Thymus (tissue), 11 donors: ENCODE results near the gene CNKSR3. TPM values are rescaled to one million over a fixed set of nuclear protein-coding genes. Genes with fewer than 3 reads are reported as not detected.
"Not testable (repeated sequence)": the region's sequence is repeated elsewhere in the genome, so short reads cannot be mapped to it uniquely, and the experiment has no call there.

Source experiments
- DNase-seq, 9 donors: peaks; one replicate each; pipeline ENCODE4 v3.0.0-alpha.2; 2013; ENCODE audit warnings: low spot score in 9 of 9, low read depth in 6 of 9, missing footprints in 1 of 9
- H3K27ac ChIP-seq, 2 donors: one replicate each; pipeline ENCODE4 v1.5.1; 2013; ENCODE audit warnings: control low read depth in 1 of 2, low read depth in 1 of 2, low read length in 1 of 2, mild to moderate bottlenecking in 1 of 2, moderate library complexity in 1 of 2
- H3K27me3 ChIP-seq, 2 donors: one replicate each; pipeline ENCODE4 v1.5.1; 2013; ENCODE audit warnings: low read length in 1 of 2; ENCODE audit not compliant: control insufficient read depth in 2 of 2, insufficient read depth in 1 of 2
- H3K36me3 ChIP-seq, 2 donors: one replicate each; pipeline ENCODE4 v1.5.1; 2013; ENCODE audit warnings: low read length in 1 of 2, mild to moderate bottlenecking in 1 of 2, moderate library complexity in 1 of 2; ENCODE audit not compliant: control insufficient read depth in 2 of 2, insufficient read depth in 2 of 2
- H3K4me1 ChIP-seq, 2 donors: one replicate each; pipeline ENCODE4 v1.5.1; 2013; ENCODE audit warnings: low read length in 2 of 2; ENCODE audit not compliant: control insufficient read depth in 2 of 2, insufficient read depth in 2 of 2
- H3K4me3 ChIP-seq, 2 donors: one replicate each; pipeline ENCODE4 v1.5.1; 2013; ENCODE audit warnings: low read length in 2 of 2, control low read depth in 1 of 2, mild to moderate bottlenecking in 1 of 2
- H3K9me3 ChIP-seq, 2 donors: one replicate each; pipeline ENCODE4 v1.5.1; 2013; ENCODE audit warnings: low read length in 1 of 2, mild to moderate bottlenecking in 1 of 2; ENCODE audit not compliant: control insufficient read depth in 2 of 2, insufficient read depth in 1 of 2
- WGBS: extraction: QIAGEN DNeasy Blood & Tissue Kit; methylation state at CpG from one replicate; pipeline ENCODE4 v1.1.7; 2013; 5-methylcytosine and 5-hydroxymethylcytosine counted together
- polyA plus RNA-seq: library from polyadenylated mRNA; stranded (reverse); fragments of 200-250 nt; gene quantifications from one replicate; pipeline ENCODE4 v1.2.3, GENCODE V29; 2013
- total RNA-seq: library from RNA; stranded (reverse); fragments of 120-200 nt; gene quantifications from one replicate; pipeline ENCODE4 v1.2.4, GENCODE V29; 2013
- donor health status: healthy.

Gene CNKSR3
- total and polyA plus RNA-seq, 2 donors = 5.4 to 8.2 TPM

GRCh38 chr6:154543628-154544027 is 33.1 kb upstream of the CNKSR3 start:
- no peak for DNase-seq
- 94% methylated on average over 5 of the region's 5 CpGs for WGBS
- Histone ChIP-seq H3K36me3 (no peaks in the 10 kb centered on the region), H3K4me3 (no peak overlapping the region), H3K9me3 (no peaks in the 10 kb centered on the region), H3K27me3 (no peaks in the 10 kb centered on the region), H3K4me1 (no peaks in the 10 kb centered on the region), H3K27ac (no peak overlapping the region)

- Histone ChIP-seq H3K27ac (no peak overlapping the region), H3K36me3 (no peaks in the 10 kb centered on the region), H3K9me3 (no peaks in the 10 kb centered on the region), H3K4me1 (no peaks in the 10 kb centered on the region), H3K27me3 (no peaks in the 10 kb centered on the region), H3K4me3 (no peak overlapping the region)
- WGBS = 89% methylated on average over 5 of the region's 5 CpGs
- DNase-seq = no peak
Measured at GRCh38 chr6:154542747-154543146, 32.3 kb upstream of the CNKSR3 start.

- H3K9me3 ChIP-seq, H3K27me3 ChIP-seq, DNase-seq, H3K27ac ChIP-seq, H3K4me3 ChIP-seq, H3K4me1 ChIP-seq, H3K36me3 ChIP-seq: not testable (repeated sequence)
- 97% methylated on average over 15 of the region's 15 CpGs for WGBS
Measured at GRCh38 chr6:154541837-154542236, 31.4 kb upstream of the CNKSR3 start.

- WGBS = 98% methylated on average over 9 of the region's 9 CpGs
- Histone ChIP-seq H3K4me1 (no peaks in the 10 kb centered on the region), H3K9me3 (no peaks in the 10 kb centered on the region), H3K27me3 (no peaks in the 10 kb centered on the region), H3K27ac (no peak overlapping the region), H3K4me3 (no peak overlapping the region), H3K36me3 (no peaks in the 10 kb centered on the region)
- DNase-seq = no peak
Measured at GRCh38 chr6:154539593-154540269, 29.2 kb upstream of the CNKSR3 start.

GRCh38 chr6:154538640-154539191 is 28.2 kb upstream of the CNKSR3 start:
- H3K9me3 ChIP-seq = no peaks in the 10 kb centered on the region
- H3K4me1 ChIP-seq = no peaks in the 10 kb centered on the region
- H3K36me3 ChIP-seq = no peaks in the 10 kb centered on the region
- 80% methylated on average over 3 of the region's 3 CpGs for WGBS
- no peak for DNase-seq
- no peaks in the 10 kb centered on the region for H3K27me3 ChIP-seq
- no peak overlapping the region for H3K4me3 ChIP-seq
- no peak overlapping the region for H3K27ac ChIP-seq

- 96% methylated on average over 13 of the region's 13 CpGs for WGBS
- H3K9me3 ChIP-seq = no peaks in the 10 kb centered on the region
- no peaks in the 10 kb centered on the region for H3K4me1 ChIP-seq
- DNase-seq = no peak
- H3K27ac ChIP-seq = no peak overlapping the region
- no peaks in the 10 kb centered on the region for H3K36me3 ChIP-seq
- no peak overlapping the region for H3K4me3 ChIP-seq
- H3K27me3 ChIP-seq = no peaks in the 10 kb centered on the region
Measured at GRCh38 chr6:154537511-154538325, 27.2 kb upstream of the CNKSR3 start.

GRCh38 chr6:154536999-154537398 is 26.5 kb upstream of the CNKSR3 start:
- Histone ChIP-seq H3K27me3 (no peaks in the 10 kb centered on the region), H3K36me3 (no peaks in the 10 kb centered on the region), H3K4me3 (no peak overlapping the region), H3K9me3 (no peaks in the 10 kb centered on the region), H3K4me1 (no peaks in the 10 kb centered on the region), H3K27ac (no peak overlapping the region)
- WGBS = 98% methylated on average over 3 of the region's 3 CpGs
- DNase-seq = no peak

- Histone ChIP-seq H3K9me3 (no peaks in the 10 kb centered on the region), H3K4me1 (no peaks in the 10 kb centered on the region), H3K36me3 (no peaks in the 10 kb centered on the region), H3K27me3 (no peaks in the 10 kb centered on the region), H3K27ac (no peak overlapping the region), H3K4me3 (no peak overlapping the region)
- WGBS = 93% methylated on average over 7 of the region's 7 CpGs
- DNase-seq = no peak
Measured at GRCh38 chr6:154536255-154536654, 25.8 kb upstream of the CNKSR3 start.

GRCh38 chr6:154535851-154536250 is 25.4 kb upstream of the CNKSR3 start:
- WGBS = 95% methylated on average over 2 of the region's 2 CpGs
- Histone ChIP-seq H3K27me3 (no peaks in the 10 kb centered on the region), H3K36me3 (no peaks in the 10 kb centered on the region), H3K27ac (no peak overlapping the region), H3K4me1 (no peaks in the 10 kb centered on the region), H3K4me3 (no peak overlapping the region), H3K9me3 (no peaks in the 10 kb centered on the region)
- DNase-seq = no peak
